ENCODE data around the gene OR5F1.

Gene OR5F1

GRCh38 chr11:55994525-55994924 is at the start of gene OR5F1:
OR5F1 (minus strand) TSS chr11:55994625; CDS start chr11:55994625, 0 bp downstream.
- POLR2A ChIA-PET: no interaction called here

GRCh38 chr11:56027354-56027753 is 32.9 kb upstream of the OR5F1 start, which contains the start of gene OR5AS1:
OR5AS1 (plus strand) TSS chr11:56027654; CDS start chr11:56030419, 2,765 bp downstream.
- POLR2A ChIA-PET: no interaction called here
- TF ChIP-seq, protein P1, sequence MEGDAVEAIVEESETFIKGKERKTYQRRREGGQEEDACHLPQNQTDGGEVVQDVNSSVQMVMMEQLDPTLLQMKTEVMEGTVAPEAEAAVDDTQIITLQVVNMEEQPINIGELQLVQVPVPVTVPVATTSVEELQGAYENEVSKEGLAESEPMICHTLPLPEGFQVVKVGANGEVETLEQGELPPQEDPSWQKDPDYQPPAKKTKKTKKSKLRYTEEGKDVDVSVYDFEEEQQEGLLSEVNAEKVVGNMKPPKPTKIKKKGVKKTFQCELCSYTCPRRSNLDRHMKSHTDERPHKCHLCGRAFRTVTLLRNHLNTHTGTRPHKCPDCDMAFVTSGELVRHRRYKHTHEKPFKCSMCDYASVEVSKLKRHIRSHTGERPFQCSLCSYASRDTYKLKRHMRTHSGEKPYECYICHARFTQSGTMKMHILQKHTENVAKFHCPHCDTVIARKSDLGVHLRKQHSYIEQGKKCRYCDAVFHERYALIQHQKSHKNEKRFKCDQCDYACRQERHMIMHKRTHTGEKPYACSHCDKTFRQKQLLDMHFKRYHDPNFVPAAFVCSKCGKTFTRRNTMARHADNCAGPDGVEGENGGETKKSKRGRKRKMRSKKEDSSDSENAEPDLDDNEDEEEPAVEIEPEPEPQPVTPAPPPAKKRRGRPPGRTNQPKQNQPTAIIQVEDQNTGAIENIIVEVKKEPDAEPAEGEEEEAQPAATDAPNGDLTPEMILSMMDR (IDR thresholded peaks at IDR 0.05; ENCODE audit: insufficient read depth, low read length, missing control alignments): no peak
- no peak for DNase-seq (ENCODE audit: low read depth, low spot score)
- no peak within 1 kb of the TSS for H3K4me3 ChIP-seq (ENCODE audit: low read depth, low read length)
- CTCF ChIA-PET: no interaction called here

More at GRCh38 chr11:55994525-55994924, at the start of gene OR5F1:
- H3K4me3 ChIP-seq (ENCODE audit: low read depth, low read length): no peak within 1 kb of the TSS
- DNase-seq (ENCODE audit: low read depth, low spot score): no peak
- CTCF ChIA-PET: no interaction called here
- TF ChIP-seq, protein P1 (IDR thresholded peaks at IDR 0.05; ENCODE audit: insufficient read depth, low read length, missing control alignments): no peak

GRCh38 chr11:56013805-56014204 is 19.4 kb upstream of the OR5F1 start:
- no peak overlapping the region for H3K4me3 ChIP-seq (ENCODE audit: low read depth, low read length)
- CTCF ChIA-PET: no interaction called here
- DNase-seq (ENCODE audit: low read depth, low spot score): no peak
- POLR2A ChIA-PET: no interaction called here
- TF ChIP-seq, protein P1 (IDR thresholded peaks at IDR 0.05; ENCODE audit: insufficient read depth, low read length, missing control alignments): no peak

DNA sequence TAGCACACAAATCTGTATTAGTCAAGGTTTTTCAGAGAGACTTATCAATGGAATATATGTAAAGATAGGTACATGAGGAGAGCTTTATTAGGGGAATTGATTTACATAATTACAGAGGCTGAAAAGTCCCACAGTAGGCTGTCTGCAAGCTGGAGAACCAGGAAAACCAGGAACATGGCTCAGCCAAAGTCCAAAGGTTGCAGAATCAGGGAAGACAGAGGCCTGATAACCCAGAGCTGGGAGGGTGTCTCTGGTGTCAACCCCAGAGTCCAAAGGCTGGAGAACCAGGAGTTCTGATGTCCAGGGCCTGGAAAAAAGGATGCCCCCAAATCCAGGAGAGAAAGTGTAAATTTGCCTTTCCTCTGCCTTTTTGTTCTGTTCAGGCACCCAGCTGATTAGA is 16.3 kb upstream of the OR5F1 start:
- ChIA-PET CTCF (no interaction called here), POLR2A (no interaction called here)
- DNase-seq (ENCODE audit: low read depth, low spot score): no peak
- TF ChIP-seq, protein P1 (IDR thresholded peaks at IDR 0.05; ENCODE audit: insufficient read depth, low read length, missing control alignments): no peak
- H3K4me3 ChIP-seq (ENCODE audit: low read depth, low read length): no peak overlapping the region

DNA sequence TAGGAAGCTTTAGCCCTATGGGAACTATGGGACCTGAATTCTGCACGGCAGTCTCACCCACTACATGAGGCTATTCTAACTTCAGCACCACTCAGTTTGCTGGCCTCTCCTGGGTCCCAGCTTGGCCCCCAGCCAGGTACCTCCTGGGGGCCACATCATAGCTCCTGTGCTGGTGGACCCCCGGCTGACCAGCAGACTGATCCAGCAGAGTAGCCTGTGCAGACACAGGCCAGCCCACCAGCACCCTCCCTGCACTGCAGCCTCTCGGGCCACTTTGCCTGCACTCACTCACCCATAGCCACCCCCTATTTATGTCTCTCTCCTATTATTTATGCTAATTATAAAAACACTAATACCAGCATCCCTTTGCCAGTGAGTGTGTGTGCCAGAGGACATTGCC is 23.5 kb downstream of the OR5F1 start:
- TF ChIP-seq, protein P1 (IDR thresholded peaks at IDR 0.05; ENCODE audit: insufficient read depth, low read length, missing control alignments): no peak
- no peak overlapping the region for H3K4me3 ChIP-seq (ENCODE audit: low read depth, low read length)
- ChIA-PET POLR2A (no interaction called here), CTCF (no interaction called here)
- DNase-seq (ENCODE audit: low read depth, low spot score): no peak

- H3K4me3 ChIP-seq (ENCODE audit: low read depth, low read length): no peak within 1 kb of the TSS
- DNase-seq (ENCODE audit: low read depth, low spot score): no peak
- TF ChIP-seq, protein P1 (IDR thresholded peaks at IDR 0.05; ENCODE audit: insufficient read depth, low read length, missing control alignments): no peak
- ChIA-PET POLR2A (no interaction called here), CTCF (no interaction called here)
Observed at GRCh38 chr11:55969845-55970244, 24.6 kb downstream of the OR5F1 start, which contains the start of gene OR10AG1. OR10AG1 (minus strand) TSS chr11:55969945; CDS start chr11:55969907, 38 bp downstream.
